HG02973 (cell line): Measurements from ENCODE around the gene HID1.
"Not testable (repeated sequence)": the region's sequence is repeated elsewhere in the genome, so short reads cannot be mapped to it uniquely, and the experiment has no call there.

ENCODE experiments used
- ATAC-seq: cut with Tn5 transposase; IDR thresholded peaks from one replicate; pipeline ENCODE4 v1.9.1; 2021; ENCODE audit warnings: moderate library complexity; ENCODE audit not compliant: unreplicated experiment

HID1 gene

GRCh38 chr17:74969501-74969900, 3.1 kb downstream of the HID1 start:
- not testable (repeated sequence) for ATAC-seq

GRCh38 chr17:74968361-74968780, 4.2 kb downstream of the HID1 start:
- no peak for ATAC-seq

- no peak for ATAC-seq
Measured at GRCh38 chr17:74964988-74965622, 7.5 kb downstream of the HID1 start.

- ATAC-seq: no peak
Measured at GRCh38 chr17:74964246-74964761, 8.3 kb downstream of the HID1 start.

- no peak for ATAC-seq
Measured at GRCh38 chr17:74963656-74964055, 8.9 kb downstream of the HID1 start.

GRCh38 chr17:74962622-74963394, 9.8 kb downstream of the HID1 start:
- no peak for ATAC-seq

GRCh38 chr17:74961657-74962350, 10.8 kb downstream of the HID1 start:
- ATAC-seq: no peak

- ATAC-seq: no peak
Measured at GRCh38 chr17:74960570-74961342, 11.8 kb downstream of the HID1 start.

GRCh38 chr17:74959826-74960515, 12.6 kb downstream of the HID1 start:
- ATAC-seq: no peak

- no peak for ATAC-seq
Measured at GRCh38 chr17:74957935-74958740, 14.4 kb downstream of the HID1 start.

- ATAC-seq: no peak
Measured at GRCh38 chr17:74956093-74956492, 16.5 kb downstream of the HID1 start.

GRCh38 chr17:74954665-74955421, 17.7 kb downstream of the HID1 start:
- no peak for ATAC-seq

GRCh38 chr17:74954115-74954514, 18.4 kb downstream of the HID1 start:
- ATAC-seq: no peak

- ATAC-seq: no peak
Measured at GRCh38 chr17:74953134-74953687, 19.3 kb downstream of the HID1 start.

GRCh38 chr17:74952431-74953133, 20.0 kb downstream of the HID1 start:
- no peak for ATAC-seq

- no peak for ATAC-seq
Measured at GRCh38 chr17:74951680-74952421, 20.7 kb downstream of the HID1 start.

- no peak for ATAC-seq
Measured at GRCh38 chr17:74951065-74951464, 21.5 kb downstream of the HID1 start.
